ES-I3 (cell line): Measurements from ENCODE around the gene WNK1.

ENCODE experiments used
- H3K36me3 ChIP-seq: 2 replicates; pipeline ENCODE4 v1.6.1; 2013; ENCODE audit warnings: mild to moderate bottlenecking, low read length, control low read depth, moderate library complexity; ENCODE audit not compliant: insufficient read depth
- H3K4me1 ChIP-seq: 2 replicates; pipeline ENCODE4 v1.6.1; 2013; ENCODE audit warnings: mild to moderate bottlenecking, control low read depth, low read length; ENCODE audit not compliant: insufficient read depth
- H3K9ac ChIP-seq: 2 replicates; pipeline ENCODE4 v1.6.1; 2013; ENCODE audit warnings: low read depth, mild to moderate bottlenecking, low read length, moderate library complexity
- H3K9me3 ChIP-seq: 2 replicates; pipeline ENCODE4 v1.6.1; 2013; ENCODE audit warnings: mild to moderate bottlenecking, low read length, moderate library complexity; ENCODE audit not compliant: control insufficient read depth, insufficient read depth

Gene WNK1

DNA sequence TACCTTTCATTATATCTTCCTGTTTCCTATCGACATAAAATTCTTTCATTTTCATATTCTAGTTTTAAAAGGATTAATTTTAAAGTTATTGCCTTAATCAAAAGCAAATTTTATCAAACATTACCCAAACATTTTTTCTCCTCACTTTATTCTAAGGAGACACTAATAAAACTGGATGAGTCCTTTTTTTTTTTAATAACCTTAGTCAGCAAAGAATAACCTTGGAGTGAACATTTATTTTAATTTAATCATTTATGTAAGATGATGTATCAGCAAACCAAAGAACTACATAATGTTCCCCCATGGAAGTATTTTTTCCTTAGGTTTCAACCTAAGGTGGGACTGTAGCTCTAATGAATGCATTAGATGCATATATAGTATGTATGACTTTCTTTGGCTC, 113.2 kb downstream of the WNK1 start:
- H3K9me3 ChIP-seq = no peaks in the 10 kb centered on the region
- peaks cover 6% of the 10 kb centered on the region; the same call in 1 of the 2 replicates for H3K36me3 ChIP-seq
- H3K9ac ChIP-seq = no peak overlapping the region
- H3K4me1 ChIP-seq = no peaks in the 10 kb centered on the region

DNA sequence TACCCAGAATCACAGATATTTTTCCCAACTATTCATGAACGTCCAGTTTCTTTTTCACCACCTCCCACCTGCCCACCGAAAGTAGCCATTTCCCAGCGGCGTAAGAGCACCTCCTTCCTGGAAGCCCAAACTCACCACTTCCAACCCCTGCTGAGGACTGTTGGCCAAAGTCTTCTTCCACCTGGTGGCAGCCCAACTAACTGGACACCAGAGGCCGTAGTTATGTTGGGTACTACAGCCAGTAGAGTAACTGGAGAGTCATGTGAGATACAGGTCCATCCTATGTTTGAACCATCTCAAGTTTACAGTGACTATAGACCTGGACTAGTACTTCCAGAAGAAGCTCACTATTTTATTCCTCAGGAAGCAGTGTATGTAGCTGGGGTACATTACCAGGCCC, 115.5 kb downstream of the WNK1 start:
- Histone ChIP-seq H3K9me3 (no peaks in the 10 kb centered on the region), H3K4me1 (no peaks in the 10 kb centered on the region), H3K36me3 (peaks cover 2% of the 10 kb centered on the region; the same call in 1 of the 2 replicates), H3K9ac (no peak overlapping the region)

DNA sequence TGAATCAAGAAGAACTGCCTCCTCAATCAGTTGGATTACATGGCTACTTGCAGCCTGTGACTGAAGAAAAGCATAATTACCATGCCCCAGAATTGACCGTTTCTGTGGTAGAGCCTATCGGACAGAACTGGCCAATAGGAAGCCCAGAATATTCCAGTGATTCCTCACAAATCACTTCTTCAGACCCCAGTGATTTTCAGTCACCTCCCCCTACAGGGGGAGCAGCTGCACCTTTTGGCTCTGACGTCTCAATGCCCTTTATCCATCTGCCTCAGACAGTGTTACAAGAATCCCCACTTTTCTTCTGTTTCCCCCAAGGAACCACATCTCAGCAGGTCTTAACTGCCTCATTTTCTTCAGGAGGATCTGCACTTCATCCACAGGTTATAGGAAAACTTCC, 116.3 kb downstream of the WNK1 start:
- Histone ChIP-seq H3K9ac (no peak overlapping the region), H3K9me3 (no peaks in the 10 kb centered on the region), H3K36me3 (peaks cover 2% of the 10 kb centered on the region; the same call in 1 of the 2 replicates), H3K4me1 (no peaks in the 10 kb centered on the region)

DNA sequence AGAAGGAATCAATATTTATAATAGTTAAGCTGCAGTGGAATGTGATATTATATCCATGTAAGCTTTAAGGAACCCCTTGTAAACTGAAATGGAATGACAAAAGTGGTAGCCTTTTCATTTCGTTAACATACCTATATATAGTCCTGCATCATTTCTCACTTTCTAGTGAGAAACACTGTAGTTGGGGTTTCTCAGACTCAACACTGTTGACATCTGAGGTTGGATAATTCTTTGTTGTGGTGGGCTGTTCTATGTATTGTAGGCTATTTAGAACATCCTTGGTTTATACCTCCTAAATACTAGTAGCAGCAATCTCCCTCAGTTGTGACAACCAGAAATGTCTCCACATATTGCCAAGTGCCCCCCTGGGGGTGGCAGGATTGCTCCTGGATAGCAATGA, 118.0 kb downstream of the WNK1 start:
- Histone ChIP-seq H3K9me3 (no peaks in the 10 kb centered on the region), H3K36me3 (peaks cover 2% of the 10 kb centered on the region; the same call in 1 of the 2 replicates), H3K9ac (no peak overlapping the region), H3K4me1 (no peaks in the 10 kb centered on the region)

DNA sequence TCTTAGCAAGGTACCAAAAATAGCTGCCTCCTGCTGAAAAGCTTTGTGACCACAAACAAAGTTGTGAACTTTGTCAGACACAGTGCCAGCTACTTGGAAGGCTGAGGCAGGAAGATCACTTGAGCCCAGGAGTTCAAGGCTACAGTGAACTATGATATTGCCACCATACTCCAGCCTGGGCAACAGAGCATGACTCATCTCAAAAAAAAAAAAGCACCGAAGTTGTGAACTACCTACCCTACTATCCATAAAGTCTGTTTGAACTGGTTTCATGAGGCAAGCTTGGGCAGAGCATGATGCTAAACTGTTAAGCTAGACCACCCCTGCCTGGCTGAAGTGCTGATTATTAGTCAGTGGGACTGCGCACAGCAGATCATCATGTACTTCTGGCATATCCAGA, 121.6 kb downstream of the WNK1 start:
- H3K9ac ChIP-seq = no peak overlapping the region
- no peaks in the 10 kb centered on the region for H3K4me1 ChIP-seq
- no peaks in the 10 kb centered on the region for H3K9me3 ChIP-seq
- H3K36me3 ChIP-seq = peaks cover 2% of the 10 kb centered on the region; the same call in 1 of the 2 replicates

DNA sequence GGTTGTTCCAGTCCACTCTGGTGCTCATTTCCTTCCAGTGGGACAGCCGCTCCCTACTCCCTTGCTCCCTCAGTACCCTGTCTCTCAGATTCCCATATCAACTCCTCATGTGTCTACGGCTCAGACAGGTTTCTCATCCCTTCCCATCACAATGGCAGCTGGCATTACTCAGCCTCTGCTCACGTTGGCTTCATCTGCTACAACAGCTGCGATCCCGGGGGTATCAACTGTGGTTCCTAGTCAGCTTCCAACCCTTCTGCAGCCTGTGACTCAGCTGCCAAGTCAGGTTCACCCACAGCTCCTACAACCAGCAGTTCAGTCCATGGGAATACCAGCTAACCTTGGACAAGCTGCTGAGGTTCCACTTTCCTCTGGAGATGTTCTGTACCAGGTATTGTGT, 127.3 kb downstream of the WNK1 start:
- Histone ChIP-seq H3K36me3 (peaks cover 19% of the 10 kb centered on the region), H3K9me3 (no peaks in the 10 kb centered on the region), H3K9ac (no peak overlapping the region), H3K4me1 (no peaks in the 10 kb centered on the region)

DNA sequence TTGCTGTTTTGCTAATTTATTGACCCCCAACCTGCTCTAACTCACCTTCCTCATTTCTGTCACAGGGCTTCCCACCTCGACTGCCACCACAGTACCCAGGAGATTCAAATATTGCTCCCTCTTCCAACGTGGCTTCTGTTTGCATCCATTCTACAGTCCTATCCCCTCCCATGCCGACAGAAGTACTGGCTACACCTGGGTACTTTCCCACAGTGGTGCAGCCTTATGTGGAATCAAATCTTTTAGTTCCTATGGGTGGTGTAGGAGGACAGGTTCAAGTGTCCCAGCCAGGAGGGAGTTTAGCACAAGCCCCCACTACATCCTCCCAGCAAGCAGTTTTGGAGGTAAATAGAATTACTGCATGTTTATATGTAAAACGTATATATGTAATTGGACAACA, 128.3 kb downstream of the WNK1 start:
- H3K4me1 ChIP-seq = no peaks in the 10 kb centered on the region
- peaks cover 24% of the 10 kb centered on the region for H3K36me3 ChIP-seq
- H3K9ac ChIP-seq = no peak overlapping the region
- H3K9me3 ChIP-seq = no peaks in the 10 kb centered on the region

DNA sequence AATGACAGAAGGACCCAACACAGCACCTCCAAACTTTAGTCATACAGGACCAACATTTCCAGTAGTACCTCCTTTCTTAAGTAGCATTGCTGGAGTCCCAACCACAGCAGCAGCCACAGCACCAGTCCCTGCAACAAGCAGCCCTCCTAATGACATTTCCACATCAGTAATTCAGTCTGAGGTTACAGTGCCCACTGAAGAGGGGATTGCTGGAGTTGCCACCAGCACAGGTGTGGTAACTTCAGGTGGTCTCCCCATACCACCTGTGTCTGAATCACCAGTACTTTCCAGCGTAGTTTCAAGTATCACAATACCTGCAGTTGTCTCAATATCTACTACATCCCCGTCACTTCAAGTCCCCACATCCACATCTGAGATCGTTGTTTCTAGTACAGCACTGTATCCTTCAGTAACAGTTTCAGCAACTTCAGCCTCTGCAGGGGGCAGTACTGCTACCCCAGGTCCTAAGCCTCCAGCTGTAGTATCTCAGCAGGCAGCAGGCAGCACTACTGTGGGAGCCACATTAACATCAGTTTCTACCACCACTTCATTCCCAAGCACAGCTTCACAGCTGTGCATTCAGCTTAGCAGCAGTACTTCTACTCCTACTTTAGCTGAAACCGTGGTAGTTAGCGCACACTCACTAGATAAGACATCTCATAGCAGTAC, 132.5 kb downstream of the WNK1 start:
- Histone ChIP-seq H3K36me3 (peaks cover 24% of the 10 kb centered on the region), H3K9ac (no peak overlapping the region), H3K9me3 (no peaks in the 10 kb centered on the region), H3K4me1 (no peaks in the 10 kb centered on the region)

DNA sequence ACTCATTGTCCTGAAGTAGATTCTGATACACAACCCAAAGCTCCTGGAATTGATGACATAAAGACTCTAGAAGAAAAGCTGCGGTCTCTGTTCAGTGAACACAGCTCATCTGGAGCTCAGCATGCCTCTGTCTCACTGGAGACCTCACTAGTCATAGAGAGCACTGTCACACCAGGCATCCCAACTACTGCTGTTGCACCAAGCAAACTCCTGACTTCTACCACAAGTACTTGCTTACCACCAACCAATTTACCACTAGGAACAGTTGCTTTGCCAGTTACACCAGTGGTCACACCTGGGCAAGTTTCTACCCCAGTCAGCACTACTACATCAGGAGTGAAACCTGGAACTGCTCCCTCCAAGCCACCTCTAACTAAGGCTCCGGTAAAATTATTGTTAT, 133.3 kb downstream of the WNK1 start:
- H3K9ac ChIP-seq = no peak overlapping the region
- H3K36me3 ChIP-seq = peaks cover 23% of the 10 kb centered on the region
- no peaks in the 10 kb centered on the region for H3K4me1 ChIP-seq
- no peaks in the 10 kb centered on the region for H3K9me3 ChIP-seq

DNA sequence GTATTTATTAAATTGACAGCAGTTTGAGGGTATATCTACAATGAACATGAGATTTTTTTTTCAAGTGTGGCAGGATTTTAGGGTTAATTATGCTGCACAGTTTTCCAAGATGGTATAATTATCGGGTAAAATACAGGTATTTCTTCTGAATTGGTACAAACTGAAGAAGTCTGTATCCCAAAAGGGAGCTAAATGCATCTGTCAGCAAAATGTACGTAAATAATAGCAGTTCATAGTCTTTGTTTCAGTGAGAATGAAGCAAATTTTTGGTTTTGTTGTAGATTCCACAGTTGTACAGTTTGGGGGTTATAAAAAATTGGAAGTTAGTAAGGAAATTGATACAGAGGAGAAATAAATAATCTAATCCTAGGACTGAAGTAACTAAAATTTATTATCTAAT, 133.8 kb downstream of the WNK1 start:
- no peak overlapping the region for H3K9ac ChIP-seq
- H3K36me3 ChIP-seq = peaks cover 18% of the 10 kb centered on the region
- H3K4me1 ChIP-seq = no peaks in the 10 kb centered on the region

DNA sequence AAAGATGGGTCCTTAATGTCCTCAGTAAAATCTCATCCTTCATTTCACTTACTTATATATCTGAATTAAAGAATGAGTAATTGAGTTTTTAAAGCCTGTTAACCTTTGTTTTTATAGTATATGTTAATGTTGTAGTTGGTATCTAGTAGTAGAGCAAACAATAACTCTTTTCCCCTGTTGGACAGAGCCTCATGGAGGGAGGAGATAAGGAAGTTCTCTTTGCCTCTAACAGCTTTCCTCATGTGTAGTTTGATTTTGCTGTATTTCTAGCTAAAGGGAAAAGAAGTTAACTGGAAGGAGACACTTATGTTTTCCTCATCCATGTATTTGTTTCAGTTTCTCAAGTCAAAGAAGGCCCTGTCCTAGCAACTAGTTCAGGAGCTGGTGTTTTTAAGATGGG, 141.8 kb downstream of the WNK1 start:
- Histone ChIP-seq H3K36me3 (peaks cover 13% of the 10 kb centered on the region), H3K4me1 (no peaks in the 10 kb centered on the region), H3K9me3 (no peaks in the 10 kb centered on the region), H3K9ac (no peak overlapping the region)

More for the DNA sequence above, 133.8 kb downstream of the WNK1 start:
- no peaks in the 10 kb centered on the region for H3K9me3 ChIP-seq

DNA sequence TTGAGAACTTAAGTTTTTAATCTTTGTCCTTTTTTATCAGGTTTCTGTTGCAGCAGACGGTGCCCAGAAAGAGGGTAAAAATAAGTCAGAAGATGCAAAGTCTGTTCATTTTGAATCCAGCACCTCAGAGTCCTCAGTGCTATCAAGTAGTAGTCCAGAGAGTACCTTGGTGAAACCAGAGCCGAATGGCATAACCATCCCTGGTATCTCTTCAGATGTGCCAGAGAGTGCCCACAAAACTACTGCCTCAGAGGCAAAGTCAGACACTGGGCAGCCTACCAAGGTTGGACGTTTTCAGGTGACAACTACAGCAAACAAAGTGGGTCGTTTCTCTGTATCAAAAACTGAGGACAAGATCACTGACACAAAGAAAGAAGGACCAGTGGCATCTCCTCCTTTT, 143.7 kb downstream of the WNK1 start:
- Histone ChIP-seq H3K4me1 (no peaks in the 10 kb centered on the region), H3K9me3 (no peaks in the 10 kb centered on the region), H3K9ac (no peak overlapping the region), H3K36me3 (peaks cover 13% of the 10 kb centered on the region)

DNA sequence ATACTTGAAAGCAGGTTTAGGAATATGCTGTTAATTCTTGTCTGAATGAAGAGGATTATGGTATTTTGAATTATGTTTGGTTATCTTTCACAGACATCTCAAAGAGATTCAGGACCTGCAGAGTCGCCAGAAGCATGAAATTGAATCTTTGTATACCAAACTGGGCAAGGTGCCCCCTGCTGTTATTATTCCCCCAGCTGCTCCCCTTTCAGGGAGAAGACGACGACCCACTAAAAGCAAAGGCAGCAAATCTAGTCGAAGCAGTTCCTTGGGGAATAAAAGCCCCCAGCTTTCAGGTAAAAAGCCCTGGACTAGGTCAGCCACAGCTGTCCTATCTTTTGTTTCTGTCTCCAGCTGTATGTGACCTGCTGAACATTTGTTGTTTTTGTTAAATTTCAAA, 145.0 kb downstream of the WNK1 start:
- H3K9ac ChIP-seq = no peak overlapping the region
- H3K9me3 ChIP-seq = no peaks in the 10 kb centered on the region
- H3K4me1 ChIP-seq = no peaks in the 10 kb centered on the region
- H3K36me3 ChIP-seq = peaks cover 17% of the 10 kb centered on the region

DNA sequence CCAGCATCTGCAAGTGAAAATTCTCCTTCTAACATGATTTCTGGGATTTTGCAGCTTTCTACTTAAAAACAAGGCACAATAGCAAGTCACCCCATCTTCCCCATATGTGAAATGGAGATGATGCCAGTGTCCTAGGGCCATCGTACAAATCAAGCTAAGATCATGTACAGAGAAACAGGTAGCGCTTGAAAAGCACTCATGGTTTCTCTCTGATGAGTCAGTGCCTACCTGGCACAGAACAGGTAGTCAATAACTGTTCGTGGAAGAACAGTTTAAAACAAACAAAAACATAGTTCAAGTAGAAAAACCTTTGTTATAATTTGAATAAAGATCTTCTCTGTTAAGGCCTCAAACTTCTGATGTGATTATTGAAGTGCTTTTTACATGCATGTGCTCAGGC, 150.2 kb downstream of the WNK1 start:
- Histone ChIP-seq H3K9me3 (no peaks in the 10 kb centered on the region), H3K36me3 (peaks cover 17% of the 10 kb centered on the region), H3K9ac (no peak overlapping the region), H3K4me1 (peaks cover 4% of the 10 kb centered on the region)

DNA sequence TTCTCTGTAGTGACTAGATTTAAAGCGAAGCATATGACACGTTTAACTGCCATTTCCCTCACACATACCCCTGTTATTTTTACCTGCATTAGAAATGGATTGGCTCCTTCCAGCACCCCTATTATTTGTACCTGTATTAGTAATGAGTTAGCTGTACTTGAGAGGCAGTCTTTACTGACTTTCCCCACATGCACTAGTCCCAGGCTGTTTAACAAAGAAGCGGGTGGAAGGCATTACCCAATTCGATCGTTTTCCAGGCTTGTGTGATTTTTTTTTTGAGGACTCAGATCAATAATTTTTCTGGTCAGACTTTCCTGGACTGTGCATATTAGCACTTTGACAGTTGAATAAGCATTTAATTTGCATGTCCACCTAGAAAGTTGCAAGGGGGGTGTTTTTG, 150.7 kb downstream of the WNK1 start:
- H3K9ac ChIP-seq = no peak overlapping the region
- peaks cover 15% of the 10 kb centered on the region for H3K36me3 ChIP-seq
- H3K4me1 ChIP-seq = peaks cover 4% of the 10 kb centered on the region
- no peaks in the 10 kb centered on the region for H3K9me3 ChIP-seq
